Measurements from ENCODE around the gene MICALL2. TPM values are rescaled to one million over a fixed set of nuclear protein-coding genes. Genes with fewer than 3 reads are reported as not detected.

The MICALL2 gene
- total RNA-seq, 4 donors from 2014 or later, result 1.8 to 19.7 (median 12.6) TPM

DNA sequence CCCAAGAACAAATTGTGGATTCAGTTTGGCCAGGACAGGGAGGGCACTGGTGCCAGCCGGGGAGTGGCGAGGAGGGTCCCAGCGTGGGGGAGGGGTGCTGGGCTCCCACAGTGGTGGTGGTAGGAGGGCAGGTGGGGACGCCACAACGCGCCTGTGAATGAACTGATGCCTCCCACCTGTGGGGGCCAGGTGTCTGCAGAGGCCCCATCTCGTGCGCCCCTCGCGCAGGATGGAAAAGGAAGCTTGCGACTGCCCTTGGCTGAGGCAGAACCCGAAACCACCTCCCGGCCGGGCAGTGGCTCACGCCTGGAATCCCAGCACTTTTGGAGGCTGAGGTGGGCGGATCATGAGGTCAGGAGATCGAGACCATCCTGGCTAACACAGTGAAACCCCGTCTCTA, 72.0 kb downstream of the MICALL2 start:
- no peak for DNase-seq
- H3K4me3 ChIP-seq, result no peak overlapping the region
- TF ChIP-seq POLR2A (IDR thresholded peaks at IDR 0.05), result no peak
- TF ChIP-seq, protein P1, sequence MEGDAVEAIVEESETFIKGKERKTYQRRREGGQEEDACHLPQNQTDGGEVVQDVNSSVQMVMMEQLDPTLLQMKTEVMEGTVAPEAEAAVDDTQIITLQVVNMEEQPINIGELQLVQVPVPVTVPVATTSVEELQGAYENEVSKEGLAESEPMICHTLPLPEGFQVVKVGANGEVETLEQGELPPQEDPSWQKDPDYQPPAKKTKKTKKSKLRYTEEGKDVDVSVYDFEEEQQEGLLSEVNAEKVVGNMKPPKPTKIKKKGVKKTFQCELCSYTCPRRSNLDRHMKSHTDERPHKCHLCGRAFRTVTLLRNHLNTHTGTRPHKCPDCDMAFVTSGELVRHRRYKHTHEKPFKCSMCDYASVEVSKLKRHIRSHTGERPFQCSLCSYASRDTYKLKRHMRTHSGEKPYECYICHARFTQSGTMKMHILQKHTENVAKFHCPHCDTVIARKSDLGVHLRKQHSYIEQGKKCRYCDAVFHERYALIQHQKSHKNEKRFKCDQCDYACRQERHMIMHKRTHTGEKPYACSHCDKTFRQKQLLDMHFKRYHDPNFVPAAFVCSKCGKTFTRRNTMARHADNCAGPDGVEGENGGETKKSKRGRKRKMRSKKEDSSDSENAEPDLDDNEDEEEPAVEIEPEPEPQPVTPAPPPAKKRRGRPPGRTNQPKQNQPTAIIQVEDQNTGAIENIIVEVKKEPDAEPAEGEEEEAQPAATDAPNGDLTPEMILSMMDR (IDR thresholded peaks at IDR 0.05), result no peak
- no peaks in the 10 kb centered on the region for H3K27me3 ChIP-seq
- no peaks in the 10 kb centered on the region for H3K36me3 ChIP-seq
- no peak overlapping the region for H3K27ac ChIP-seq
- intact Hi-C loops (cut with DNase I; ENCODE audit: low total_unique reads), result no loop called here
- H3K4me1 ChIP-seq, result no peaks in the 10 kb centered on the region
- H3K9me3 ChIP-seq, result no peaks in the 10 kb centered on the region

DNA sequence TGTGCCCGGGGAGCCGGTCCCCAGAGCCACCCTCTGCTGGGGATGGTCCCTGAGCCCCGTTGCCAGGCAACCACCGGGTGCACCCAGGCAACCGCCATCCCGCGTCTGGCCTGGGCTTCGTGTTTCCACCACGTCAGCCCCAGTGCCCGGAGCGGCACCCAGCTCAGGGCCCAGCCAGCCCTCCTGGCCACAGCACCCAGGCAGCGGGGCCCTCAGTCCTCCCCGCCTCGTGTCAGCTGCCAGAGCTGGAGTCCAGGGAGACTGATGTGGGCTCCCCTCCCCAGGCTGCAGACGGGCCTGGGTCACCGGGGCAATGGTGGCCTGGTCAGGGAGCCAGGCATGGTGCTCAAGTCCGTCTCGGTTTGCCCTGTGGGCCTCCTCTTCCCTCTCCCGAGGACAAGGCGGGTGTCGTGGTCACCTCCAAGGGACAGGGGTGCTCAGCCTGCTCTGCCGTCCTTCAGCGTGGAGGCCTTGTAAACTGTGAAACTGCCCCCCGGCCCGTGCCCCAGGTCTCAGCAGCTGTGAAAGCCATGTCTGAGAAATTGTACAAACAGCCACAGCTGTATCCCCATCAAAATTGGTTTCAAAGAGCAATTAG, 72.5 kb downstream of the MICALL2 start:
- H3K4me1 ChIP-seq, result no peaks in the 10 kb centered on the region
- no peaks in the 10 kb centered on the region for H3K9me3 ChIP-seq
- H3K27me3 ChIP-seq, result no peaks in the 10 kb centered on the region
- TF ChIP-seq, protein P1 (IDR thresholded peaks at IDR 0.05), result no peak
- TF ChIP-seq POLR2A (IDR thresholded peaks at IDR 0.05), result no peak
- H3K27ac ChIP-seq, result no peak overlapping the region
- no peaks in the 10 kb centered on the region for H3K36me3 ChIP-seq
- H3K4me3 ChIP-seq, result no peak overlapping the region
- intact Hi-C loops (cut with DNase I; ENCODE audit: low total_unique reads), result no loop called here
- DNase-seq, result no peak

DNA sequence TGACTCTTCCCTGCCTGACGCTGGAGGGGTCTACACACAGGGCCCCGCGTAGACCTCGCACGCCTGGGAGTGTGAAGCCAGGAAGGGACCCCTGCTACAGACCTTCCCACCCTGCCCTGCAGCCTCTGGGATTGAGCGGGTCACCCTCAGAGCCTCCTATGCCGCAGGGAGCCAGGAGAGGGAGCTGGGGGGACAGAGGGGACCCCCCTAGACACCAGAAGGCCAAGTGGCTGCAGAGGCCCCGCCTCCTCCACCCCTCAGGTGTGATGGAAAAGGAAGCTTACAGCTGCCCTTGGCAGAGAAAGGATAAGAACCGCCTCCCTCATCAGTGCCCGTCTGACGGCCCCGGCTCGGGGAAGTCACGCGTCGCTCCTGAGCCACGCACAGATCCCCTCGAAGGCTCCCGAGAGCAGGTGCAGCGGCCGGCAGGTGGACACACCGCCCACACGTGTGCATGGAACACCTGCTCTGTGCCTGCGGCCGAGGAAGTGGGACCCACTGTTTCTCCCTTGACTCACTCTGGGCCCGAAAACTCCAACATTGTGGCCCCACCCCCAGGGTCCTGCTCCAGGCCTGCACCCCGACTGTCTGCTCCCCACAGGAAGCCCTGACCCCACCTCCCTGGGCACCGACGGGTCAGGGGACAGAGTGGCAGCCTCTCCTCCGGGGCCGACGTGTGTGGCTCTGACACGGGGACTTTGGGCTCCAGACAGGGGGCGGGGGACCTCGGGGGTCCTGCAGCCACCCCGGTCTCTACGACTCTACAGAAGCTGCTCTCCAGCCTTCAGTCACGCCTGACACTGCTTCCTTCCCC, 73.3 kb downstream of the MICALL2 start:
- no peaks in the 10 kb centered on the region for H3K9me3 ChIP-seq
- no peaks in the 10 kb centered on the region for H3K4me1 ChIP-seq
- no peaks in the 10 kb centered on the region for H3K27me3 ChIP-seq
- no peak overlapping the region for H3K4me3 ChIP-seq
- H3K27ac ChIP-seq, result no peak overlapping the region
- DNase-seq, result no peak
- intact Hi-C loops (cut with DNase I; ENCODE audit: low total_unique reads), result no loop called here
- TF ChIP-seq, protein P1 (IDR thresholded peaks at IDR 0.05), result no peak
- no peak for TF ChIP-seq POLR2A (IDR thresholded peaks at IDR 0.05)
- H3K36me3 ChIP-seq, result no peaks in the 10 kb centered on the region

DNA sequence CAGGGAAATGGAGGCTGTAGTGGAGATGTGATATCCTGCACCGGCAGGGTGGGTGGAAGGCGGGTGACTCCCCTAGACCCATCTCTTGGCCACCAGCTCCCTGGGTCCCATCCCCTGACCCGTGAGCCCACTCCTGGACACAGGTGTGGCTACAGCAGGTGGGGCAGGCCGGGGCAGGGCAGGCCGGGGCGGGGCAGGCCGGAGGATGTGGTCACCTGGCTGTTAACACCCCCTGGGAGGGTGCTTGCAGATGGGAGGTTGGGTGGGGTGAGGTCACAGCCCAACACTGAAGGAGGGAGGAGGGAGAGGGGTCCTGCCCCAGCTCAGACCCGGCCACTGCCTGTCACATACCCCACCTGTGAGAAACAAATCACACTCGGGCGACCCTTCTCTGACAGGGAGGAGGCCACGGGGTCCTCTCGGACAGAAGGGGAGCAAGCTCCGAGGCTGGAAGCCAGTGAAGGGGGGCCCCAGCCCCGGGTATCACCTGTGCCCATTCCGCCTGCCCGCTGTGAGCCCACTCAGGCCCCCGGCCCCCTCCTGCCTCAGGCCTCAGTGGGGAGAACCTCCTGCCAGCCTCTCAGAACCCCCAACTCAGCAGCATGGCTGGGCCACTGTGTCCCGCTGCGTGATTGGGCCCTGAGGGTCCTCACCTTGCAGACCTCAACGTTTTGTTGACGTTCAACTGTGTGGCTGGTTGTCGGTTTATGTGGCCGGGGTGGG, 74.0 kb downstream of the MICALL2 start:
- Histone ChIP-seq H3K9me3 (no peaks in the 10 kb centered on the region), H3K27me3 (no peaks in the 10 kb centered on the region), H3K4me1 (no peaks in the 10 kb centered on the region), H3K36me3 (no peaks in the 10 kb centered on the region), H3K27ac (no peak overlapping the region), H3K4me3 (no peak overlapping the region)
- no peak for TF ChIP-seq POLR2A (IDR thresholded peaks at IDR 0.05)
- TF ChIP-seq, protein P1 (IDR thresholded peaks at IDR 0.05), result no peak
- intact Hi-C loops (cut with DNase I; ENCODE audit: low total_unique reads), result no loop called here
- DNase-seq, result no peak

Other genes starting within 250 kb of the MICALL2 start
- gene UNCX, start 226.6 kb downstream of the MICALL2 start, total RNA-seq, result not detected
- gene INTS1, start 44.9 kb upstream of the MICALL2 start, total RNA-seq, result 10 to 100 TPM in 3 of 4 donors, 1 to 10 TPM in 1; 8.2 to 68.9 (median 30.3) TPM
- gene MAFK, start 71.2 kb upstream of the MICALL2 start, total RNA-seq, result 10 to 100 TPM; 10.8 to 40.9 (median 26.0) TPM
- gene TMEM184A, start 96.7 kb upstream of the MICALL2 start, total RNA-seq, result 1 to 10 TPM in 1 of 4 donors, under 1 TPM in 2, not detected in 1; 0.29 to 2.8 (median 0.64) TPM
- 100 to 1,000 TPM in 1 of 4 donors, 10 to 100 TPM in 3; 16.4 to 143 (median 25.7) TPM for gene PSMG3, start 110.6 kb upstream of the MICALL2 start, total RNA-seq
- gene ELFN1, start 210.8 kb upstream of the MICALL2 start, total RNA-seq, result 1 to 10 TPM in 3 of 4 donors, under 1 TPM in 1; 0.51 to 6.7 (median 3.6) TPM

All from uterus (tissue), 4 donors.